GM12878 (cell line): Measurements from ENCODE around the gene ERCC1. TPM values are rescaled to one million over a fixed set of nuclear protein-coding genes. Genes with fewer than 3 reads are reported as not detected.
A peak's percentile ranks its signal among the peaks of the same experiment; 100 is the strongest.

Source experiments
- ATAC-seq: fragments of 200-7000 bp; cut with Tn5 transposase; 3 replicates; pipeline ENCODE4 v1.9.1; 2020; ENCODE audit warnings: mild to moderate bottlenecking, moderate library complexity
- BruUV-seq: library from RNA; stranded (reverse); fragments of 400-500 nt; replicated peaks from 2 replicates; lab custom pipeline; 2021; lab: Mats Ljungman, UMichigan
- CTCF ChIA-PET: fragments of 300-600 bp; sonication (Branson Sonifier 250); formaldehyde crosslinking; extraction: SDS; loops from one replicate; lab custom pipeline; 2021; ENCODE audit warnings: inconsistent platforms; lab: Yijun Ruan, JAX
- POLR2A ChIA-PET: fragments of 350-600 bp; formaldehyde crosslinking; extraction: SDS; loops from one replicate; lab custom pipeline; 2021; ENCODE audit warnings: inconsistent platforms; lab: Charles Lee
- RAD21 ChIA-PET: fragments of 300-600 bp; sonication (Branson Sonifier 250); formaldehyde crosslinking; loops from one replicate; lab custom pipeline; 2023; ENCODE audit warnings: antibody characterized with exemption; ENCODE audit not compliant: unreplicated experiment; lab: Charles Lee
- SMC1A ChIA-PET: fragments of 300-600 bp; sonication (Branson Sonifier 250); formaldehyde crosslinking; loops from one replicate; lab custom pipeline; 2023; ENCODE audit not compliant: unreplicated experiment, uncharacterized antibody; lab: Charles Lee
- DNase-seq: peaks from one replicate; pipeline ENCODE4 v3.0.0-alpha.2; 2011; ENCODE audit warnings: low read depth, low spot score
- FAIRE-seq: peaks from 3 replicates; lab custom pipeline; 2011; peaks lifted over from hg19 to GRCh38; lab: Jason Lieb, UNC
- H2AFZ ChIP-seq: 2 replicates; pipeline ENCODE4 v1.6.0; 2011; ENCODE audit warnings: low read depth, low read length, control low read depth; ENCODE audit not compliant: control insufficient read depth
- H3K27ac ChIP-seq: 2 replicates; pipeline ENCODE4 v1.5.1; 2011; ENCODE audit warnings: control low read depth; ENCODE audit not compliant: control insufficient read depth, insufficient read depth
- H3K27me3 ChIP-seq, 2 experiments: replicated peaks in 1 of 2; 2 replicates each; pipeline versions ENCODE4 v1.6.0 to v1.6.1; 2011; ENCODE audit warnings: low read length in 1 of 2; ENCODE audit not compliant: control insufficient read depth in 2 of 2, insufficient read depth in 2 of 2
- H3K36me3 ChIP-seq, 2 experiments: 2 replicates each; pipeline ENCODE4 v1.5.1; 2011; ENCODE audit warnings: low read length in 1 of 2; ENCODE audit not compliant: control insufficient read depth in 2 of 2, insufficient read depth in 2 of 2
- H3K4me1 ChIP-seq: 2 replicates; pipeline ENCODE4 v1.6.1; 2011; ENCODE audit warnings: mild to moderate bottlenecking, low read length, moderate library complexity, mixed read lengths; ENCODE audit not compliant: control insufficient read depth, insufficient read depth
- H3K4me2 ChIP-seq: 2 replicates; pipeline ENCODE4 v1.6.0; 2011; ENCODE audit warnings: control low read depth; ENCODE audit not compliant: control insufficient read depth, insufficient read depth
- H3K4me3 ChIP-seq: fragments of 200-600 bp; sonication (generic); 2 replicates; pipeline ENCODE4 v1.5.1; 2016
- H3K79me2 ChIP-seq: 2 replicates; pipeline ENCODE4 v1.6.0; 2011; ENCODE audit warnings: low read length; ENCODE audit not compliant: control insufficient read depth, insufficient read depth
- H3K9ac ChIP-seq: 2 replicates; pipeline ENCODE4 v1.8.0; 2011; ENCODE audit warnings: low read length, control low read depth, mixed read lengths; ENCODE audit not compliant: control insufficient read depth, insufficient read depth
- H3K9me3 ChIP-seq: replicated peaks from 3 replicates; pipeline ENCODE4 v1.5.1; 2011; ENCODE audit warnings: mild to moderate bottlenecking, low read length; ENCODE audit not compliant: control insufficient read depth, insufficient read depth
- H4K20me1 ChIP-seq: 2 replicates; pipeline ENCODE4 v1.6.0; 2011; ENCODE audit not compliant: control insufficient read depth, insufficient read depth
- CHD1 ChIP-seq: IDR thresholded peaks from 2 replicates; pipeline ENCODE4 v1.6.1; 2012; ENCODE audit warnings: low read depth, low read length, improper control_type of control experiment
- CREB1 ChIP-seq: IDR thresholded peaks from 2 replicates; pipeline ENCODE4 v1.6.1; 2012; ENCODE audit warnings: low read depth, mild to moderate bottlenecking, inconsistent platforms
- EGR1 ChIP-seq, 2 experiments: IDR thresholded peaks; 1 replicate in 1 of 2; 2 replicates in 1 of 2; pipeline ENCODE4 v1.6.1; 2011 to 2012; ENCODE audit warnings: low read depth in 2 of 2, low read length in 2 of 2, borderline replicate concordance in 1 of 2, mild to moderate bottlenecking in 1 of 2, moderate library complexity in 1 of 2
- FOS ChIP-seq: IDR thresholded peaks from 3 replicates; pipeline ENCODE4 v1.6.1; 2011; ENCODE audit warnings: borderline replicate concordance; ENCODE audit not compliant: insufficient read length; ENCODE audit errors: extremely low read depth
- GATAD2B ChIP-seq: fragments of 450-650 bp; conservative IDR thresholded peaks from 2 replicates; pipeline ENCODE4 v1.6.1; 2017; ENCODE audit warnings: low read depth, mild to moderate bottlenecking, moderate library complexity
- HDGF ChIP-seq: fragments of 450-650 bp; IDR thresholded peaks from 2 replicates; pipeline ENCODE4 v1.6.1; 2016; ENCODE audit warnings: antibody characterized with exemption
- JUND ChIP-seq: IDR thresholded peaks from 2 replicates; pipeline ENCODE4 v1.6.1; 2012; ENCODE audit warnings: low read depth, mild to moderate bottlenecking, low read length, improper control_type of control experiment, moderate library complexity
- POLR2AphosphoS5 ChIP-seq: IDR thresholded peaks from 2 replicates; pipeline ENCODE4 v1.6.1; 2011; ENCODE audit warnings: mild to moderate bottlenecking, low read length, inconsistent platforms
- POU2F2 ChIP-seq: IDR thresholded peaks from 3 replicates; pipeline ENCODE4 v1.6.1; 2011; ENCODE audit warnings: low read depth, mild to moderate bottlenecking, low read length, borderline replicate concordance
- RB1 ChIP-seq: fragments of 450-650 bp; formaldehyde crosslinking; IDR thresholded peaks from 2 replicates; pipeline ENCODE4 v1.6.1; 2017; ENCODE audit warnings: mild to moderate bottlenecking, borderline replicate concordance
- SUPT20H ChIP-seq: IDR thresholded peaks from 2 replicates; pipeline ENCODE4 v1.6.1; 2011; ENCODE audit warnings: low read depth, mild to moderate bottlenecking, low read length, moderate library complexity, borderline replicate concordance; ENCODE audit not compliant: control insufficient read depth
- TCF7 ChIP-seq: IDR thresholded peaks from 2 replicates; pipeline ENCODE4 v1.6.1; 2014; ENCODE audit warnings: antibody characterized with exemption, borderline replicate concordance
- ZNF217 ChIP-seq: fragments of 450-650 bp; IDR thresholded peaks from 2 replicates; pipeline ENCODE4 v1.6.1; 2017; ENCODE audit warnings: antibody characterized with exemption, mild to moderate bottlenecking
- ZNF592 ChIP-seq: fragments of 450-650 bp; IDR thresholded peaks from 2 replicates; pipeline ENCODE4 v1.6.1; 2017; ENCODE audit warnings: mild to moderate bottlenecking, moderate library complexity
- ZNF687 ChIP-seq: fragments of 450-650 bp; IDR thresholded peaks from 2 replicates; pipeline ENCODE4 v1.6.1; 2017; ENCODE audit warnings: mild to moderate bottlenecking, moderate library complexity
- WGBS: methylation state at CpG from one replicate; pipeline ENCODE4 v1.1.6; 2016; ENCODE audit warnings: low lambda C conversion rate; ENCODE audit not compliant: insufficient replicate concordance, insufficient coverage; ENCODE audit errors: missing lambda C conversion rate; 5-methylcytosine and 5-hydroxymethylcytosine counted together
- in situ Hi-C: fragments of 300-500 bp; cut with MboI; formaldehyde crosslinking; loops from 9 replicates; pipeline ENCODE4 v1.14.3; 2018; ENCODE audit warnings: mixed read lengths
- intact Hi-C: fragments of 100-400 bp; cut with micrococcal nuclease; formaldehyde crosslinking; loops from one replicate; pipeline ENCODE4 v1.14.2; 2022; ENCODE audit not compliant: unreplicated experiment
- polyA plus RNA-seq, 11 experiments: library from polyadenylated mRNA; depleted of rRNA in 4 of 11; unstranded in 6 of 11; stranded (reverse) in 5 of 11; fragments of >200 nt; fragmentation: Nextera tagmentation in 4 of 11; fragmentation: Illumina TruSeq in 1 of 11; extraction: Ambion mirVana in 4 of 11; extraction: Trizol in 1 of 11; gene quantifications; 1 replicate in 1 of 11; 2 replicates in 10 of 11; pipeline versions ENCODE4 v1.2.1 to v1.2.3, GENCODE V29; 2011 to 2016; ENCODE audit warnings: inconsistent platforms in 2 of 11, missing spikeins in 2 of 11, low read depth in 1 of 11
- total RNA-seq, 4 experiments: library from RNA; depleted of rRNA in 3 of 4; stranded (reverse); fragments of >200 nt in 3 of 4; fragmentation: Illumina TruSeq in 1 of 4; extraction: Trizol in 1 of 4; gene quantifications; 2 replicates each; pipeline versions ENCODE4 v1.2.1 to v1.2.3, GENCODE V29; 2013 to 2021

The ERCC1 gene
- total and polyA plus RNA-seq, 10 of the 15 experiments (the other 5 are each of a cell fraction or from before 2014, with no cell fraction given): 14.7 to 104 (median 61.1) TPM

GRCh38 chr19:45451850-45452387 is 28.2 kb upstream of the ERCC1 start:
- no peak for FAIRE-seq

More at GRCh38 chr19:45451850-45452387, 28.2 kb upstream of the ERCC1 start:
- Histone ChIP-seq H3K79me2 (peaks cover 3% of the 10 kb centered on the region; the same call in 1 of the 2 replicates), H4K20me1 (no peaks in the 10 kb centered on the region), H3K9ac (no peak overlapping the region), H3K27me3 (no peaks in the 10 kb centered on the region), H3K27ac (no peak overlapping the region), H3K9me3 (no peaks in the 10 kb centered on the region), H3K4me2 (peak overlapping the region; percentile 70), H3K4me3 (no peak overlapping the region), H3K4me1 (peaks cover 42% of the 10 kb centered on the region), H2AFZ (no peak overlapping the region; the same call in 1 of the 2 replicates), H3K36me3 (no peaks in the 10 kb centered on the region)
- DNase-seq: no peak
- TF ChIP-seq ZNF687 (no peak), HDGF (no peak), ZNF592 (no peak), POLR2AphosphoS5 (no peak), ZNF217 (no peak), POU2F2 (no peak), JUND (no peak), CHD1 (no peak), TCF7 (no peak), SUPT20H (no peak), GATAD2B (no peak), FOS (no peak), CREB1 (no peak), RB1 (no peak), EGR1 (IDR thresholded peaks at IDR 0.05; ENCODE audit: borderline replicate concordance in 1 of 2, low read depth in 2 of 2, low read length in 2 of 2) (no peak)
- SMC1A ChIA-PET: interaction anchor here (1.4 kb wide), 1 partner anchor 27 kb away, joined by 4 read pairs; no protein-coding TSS in a partner anchor
- POLR2A ChIA-PET: interaction anchor here (0.9 to 1.5 kb wide), 3 partner anchors 13 to 27 kb away, joined by 3 read pairs; no protein-coding TSS in a partner anchor
- ATAC-seq: no peak
- no TSS peak for BruUV-seq
- in situ Hi-C loops (loop anchor here (25.0 kb wide), 1 partner anchor 1690 kb away; the partner anchor contains the start of gene SMG9), intact Hi-C loops (loop anchor here (2.0 kb wide), 1 partner anchor 17 kb away; no protein-coding TSS in a partner anchor)
- CTCF ChIA-PET: interaction anchor here (0.9 to 3.2 kb wide), 4 partner anchors 9 to 27 kb away, joined by 3 to 13 read pairs (median 10); partner anchors contain the start of gene FOSB
- 48% methylated on average over 12 of the region's 12 CpGs for WGBS
- RAD21 ChIA-PET: interaction anchor here (1.4 kb wide), 1 partner anchor 27 kb away, joined by 4 read pairs; no protein-coding TSS in a partner anchor
